ENCODE data around the gene CRACR2B.

Gene CRACR2B

DNA sequence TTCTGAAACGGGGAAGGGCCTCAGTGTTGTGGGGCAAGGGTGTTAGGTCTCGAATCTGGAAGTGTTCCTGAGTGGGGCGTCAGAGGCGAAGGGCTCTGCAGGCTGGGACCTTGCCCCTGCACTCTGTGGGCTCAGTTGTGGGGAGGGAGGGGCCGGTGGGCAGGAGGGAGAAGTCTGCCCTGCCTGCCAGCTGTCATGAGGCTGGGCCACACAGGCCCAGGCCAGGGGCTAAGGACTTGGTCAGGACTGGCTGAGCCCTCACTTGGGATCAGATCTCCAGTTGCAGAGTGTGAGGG, at the start of gene CRACR2B:
CRACR2B (plus strand) TSS at position 23 of the 296 bp plus-strand sequence. CDS start 689 bp downstream, outside the sequence.
- no peak for DNase-seq

DNA sequence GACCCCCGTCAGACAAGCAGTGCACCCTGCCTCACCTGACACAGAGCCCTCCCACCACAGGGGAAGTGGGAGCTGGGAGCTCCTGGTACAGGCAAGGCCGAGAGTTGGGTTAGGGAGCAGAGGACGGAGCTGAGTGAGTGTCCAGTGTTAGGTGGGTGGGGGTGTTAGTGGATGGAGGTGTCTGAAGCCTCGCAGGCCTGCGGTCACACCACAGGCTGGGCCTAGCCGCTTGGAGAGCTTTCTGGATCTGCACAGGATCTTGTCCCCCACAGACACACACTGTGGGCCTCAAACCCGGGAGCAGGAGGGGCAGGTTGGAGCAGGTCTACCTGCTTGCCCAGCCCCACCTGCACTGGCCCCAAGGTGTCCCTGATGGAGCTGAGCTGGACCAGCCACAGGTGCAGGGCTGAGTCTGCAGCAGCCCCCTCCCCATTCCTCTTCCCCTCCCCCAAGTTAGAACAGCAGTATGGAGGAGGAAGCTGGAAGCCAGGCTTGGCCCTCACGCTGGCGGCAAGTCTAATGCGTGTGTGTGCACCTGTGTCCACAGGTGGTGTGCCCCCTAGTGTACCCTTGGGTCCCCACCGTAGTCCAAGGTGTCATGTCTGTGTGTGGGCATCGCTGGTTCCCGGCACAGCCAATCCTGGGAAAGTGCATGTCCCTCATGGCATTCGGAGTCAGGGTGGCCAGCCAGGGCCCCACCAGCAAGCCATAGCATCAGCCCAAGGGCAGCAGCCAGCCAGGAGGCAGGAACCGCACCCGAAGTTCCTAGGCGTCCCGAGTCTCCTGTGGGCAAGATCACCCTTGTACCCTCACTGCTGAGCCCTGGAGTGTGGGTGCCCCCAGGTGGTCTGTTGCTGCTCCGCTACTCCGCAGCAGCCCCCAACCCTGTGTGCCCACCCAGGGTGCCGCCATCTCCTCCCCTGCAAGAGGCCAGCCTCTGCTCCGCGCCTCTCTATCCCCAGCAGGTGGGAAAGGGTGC, 48.5 kb upstream of the CRACR2B start:
- DNase-seq = no peak

DNA sequence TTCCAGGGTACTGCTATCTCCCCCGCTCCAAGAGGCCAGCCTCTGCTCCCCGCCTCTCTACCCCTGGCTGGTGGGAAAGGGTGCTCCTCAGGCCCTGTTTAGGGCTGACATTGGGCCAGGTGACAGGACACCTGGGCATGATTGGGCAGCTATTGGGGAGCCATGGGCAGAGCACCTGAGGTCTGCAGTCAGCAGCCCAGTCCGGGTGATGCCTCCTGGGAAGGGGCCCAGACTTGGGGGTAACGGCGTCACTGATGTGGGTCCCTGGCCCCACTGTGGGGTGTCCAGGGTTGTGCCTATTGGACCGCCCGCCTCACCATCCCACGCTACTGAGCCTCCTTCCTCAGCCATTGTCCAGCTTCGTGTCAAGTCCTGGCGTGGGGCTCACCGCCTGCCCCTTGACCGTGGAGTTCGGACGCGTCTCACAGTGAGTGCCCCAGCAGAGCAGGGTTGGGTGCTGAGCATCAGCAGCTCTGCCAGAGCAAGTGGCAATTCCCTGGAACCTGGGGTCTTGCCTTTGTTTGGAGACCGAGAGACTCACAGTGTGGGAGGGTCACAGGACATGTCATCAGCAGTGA, 47.7 kb upstream of the CRACR2B start:
- no peak for DNase-seq

DNA sequence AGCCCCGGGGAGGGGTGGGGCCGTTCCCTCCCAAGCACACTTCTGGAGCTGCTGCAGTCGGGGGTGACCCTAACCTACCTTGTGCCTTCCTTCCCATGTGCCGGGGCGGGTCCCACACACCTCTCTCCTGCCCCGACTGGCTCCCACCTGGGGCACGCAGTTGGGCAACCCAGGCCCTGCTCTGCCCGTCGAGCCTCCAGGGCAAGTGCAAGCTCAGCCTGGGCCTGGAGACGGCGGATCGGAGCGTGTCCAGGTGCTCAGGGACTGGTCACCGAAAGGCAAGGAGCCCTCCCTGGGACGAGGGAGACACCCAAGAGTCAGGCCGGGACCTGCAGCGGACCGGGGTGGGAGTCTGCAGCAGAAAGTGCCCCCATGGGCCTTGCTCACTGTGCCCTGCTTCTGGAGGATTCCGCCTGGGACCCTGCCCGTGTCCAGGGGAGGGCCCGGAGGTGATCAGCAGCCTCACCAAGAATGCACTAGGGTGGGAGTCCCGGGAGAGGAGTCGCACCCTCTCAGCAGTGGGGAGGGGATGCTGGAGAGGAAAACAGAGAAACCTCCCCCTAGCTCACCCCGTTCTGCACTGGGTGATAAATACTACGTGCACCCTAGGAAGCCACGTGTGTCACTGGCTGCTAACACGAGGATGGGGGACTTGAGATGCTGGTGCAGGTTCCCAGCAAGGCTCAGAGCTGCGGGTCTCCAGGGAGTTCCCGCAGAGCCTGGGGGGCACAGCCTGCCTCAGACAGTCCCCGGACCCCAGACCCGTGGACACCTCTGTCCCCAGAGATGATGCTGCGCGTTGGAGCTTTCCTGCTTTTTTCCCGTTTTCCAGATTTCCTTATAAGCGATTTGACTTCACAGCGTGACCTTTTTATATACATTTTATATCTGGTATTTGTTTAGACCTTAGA, 45.2 kb upstream of the CRACR2B start:
- DNase-seq = no peak

DNA sequence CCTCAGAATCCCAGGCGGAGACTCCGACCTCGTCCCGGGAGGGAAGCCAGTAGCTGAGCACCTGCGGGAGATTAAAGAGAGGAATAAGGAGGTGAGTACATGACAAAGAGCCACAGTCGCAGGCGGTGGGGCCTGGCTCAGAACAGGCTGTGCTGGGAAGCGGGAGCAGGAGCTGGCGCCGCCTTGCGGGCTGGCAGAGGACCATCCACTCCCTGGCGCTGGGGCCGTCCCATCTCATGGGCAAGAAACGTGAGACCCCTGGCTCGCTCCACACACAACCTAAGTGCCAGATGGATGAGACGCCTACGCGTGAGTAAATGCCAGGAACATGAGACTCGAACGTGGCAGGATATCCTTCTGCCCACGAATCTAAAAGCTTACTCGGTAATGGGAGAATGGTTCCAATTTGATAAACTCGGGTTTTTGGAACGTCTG, 44.1 kb upstream of the CRACR2B start:
- no peak for DNase-seq

DNA sequence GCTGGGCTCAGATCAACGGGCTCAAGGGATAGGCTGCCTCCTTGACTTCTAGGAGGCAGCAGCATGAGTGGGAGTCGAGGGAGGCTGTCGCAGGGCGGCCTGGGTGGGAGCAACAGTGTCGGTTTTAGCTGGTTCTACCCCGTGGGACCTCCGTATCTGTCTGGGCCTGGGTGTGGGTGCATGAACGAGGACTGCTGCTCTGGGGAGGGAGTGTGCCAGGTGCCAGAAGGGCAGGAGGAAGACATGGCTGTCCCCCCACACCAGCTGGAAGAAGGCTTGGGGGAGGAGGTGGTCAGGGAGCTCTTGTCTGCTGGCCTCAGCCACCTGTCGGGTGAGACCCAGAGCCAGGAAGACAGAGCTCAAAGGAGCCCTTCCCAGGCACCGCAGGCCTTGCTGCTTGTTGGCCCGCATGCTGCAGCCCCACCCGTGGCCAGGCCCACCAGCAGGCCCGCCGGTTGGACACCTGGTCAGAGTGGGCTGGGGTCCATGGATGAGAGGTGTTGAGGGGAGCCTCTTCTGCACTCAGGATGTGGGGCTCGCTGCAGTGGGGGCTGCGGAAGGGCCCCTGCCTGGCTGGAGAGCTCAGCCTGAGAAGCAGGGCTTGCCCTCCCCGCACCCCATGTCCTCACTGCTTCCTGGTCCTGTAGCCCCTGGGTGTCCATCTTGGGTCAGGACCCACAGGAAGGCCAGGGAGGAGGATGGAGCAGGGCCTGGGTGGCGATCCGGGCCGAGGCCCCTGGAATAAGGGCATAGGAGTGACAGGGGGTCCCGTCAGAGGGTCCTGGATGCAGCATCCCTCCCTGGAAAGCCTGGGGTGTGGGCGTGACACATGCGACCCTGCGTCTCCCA, 41.3 kb upstream of the CRACR2B start:
- DNase-seq = no peak

DNA sequence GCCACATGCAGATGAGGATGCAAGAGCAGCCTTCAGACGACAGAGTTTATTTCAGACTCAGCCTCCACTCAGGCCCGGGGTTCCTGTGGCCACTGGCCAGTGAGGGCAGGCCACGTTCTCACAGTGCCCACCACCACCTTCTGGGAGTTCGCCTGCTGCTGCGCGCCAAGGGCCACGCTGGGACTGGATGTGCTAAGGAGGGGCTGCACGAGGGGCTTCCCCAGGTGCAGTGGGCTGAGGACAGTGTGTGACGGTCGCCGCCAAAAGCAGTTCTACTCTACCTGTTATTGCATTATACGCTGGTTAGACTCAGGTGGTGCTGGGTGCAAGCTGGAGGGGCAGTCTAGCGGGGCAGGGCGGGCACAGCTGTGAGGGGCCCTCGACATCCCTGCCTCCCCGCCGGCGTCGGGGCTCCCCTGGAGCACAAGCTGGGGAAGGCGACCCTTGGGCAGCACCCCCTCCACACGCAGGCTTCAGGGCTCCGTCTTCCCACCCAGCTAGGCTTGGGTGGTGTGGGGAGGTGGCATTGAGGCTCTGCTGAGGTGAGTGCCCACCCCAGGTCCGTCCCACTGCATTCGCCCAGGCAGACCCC, 40.5 kb upstream of the CRACR2B start:
- DNase-seq = no peak

DNA sequence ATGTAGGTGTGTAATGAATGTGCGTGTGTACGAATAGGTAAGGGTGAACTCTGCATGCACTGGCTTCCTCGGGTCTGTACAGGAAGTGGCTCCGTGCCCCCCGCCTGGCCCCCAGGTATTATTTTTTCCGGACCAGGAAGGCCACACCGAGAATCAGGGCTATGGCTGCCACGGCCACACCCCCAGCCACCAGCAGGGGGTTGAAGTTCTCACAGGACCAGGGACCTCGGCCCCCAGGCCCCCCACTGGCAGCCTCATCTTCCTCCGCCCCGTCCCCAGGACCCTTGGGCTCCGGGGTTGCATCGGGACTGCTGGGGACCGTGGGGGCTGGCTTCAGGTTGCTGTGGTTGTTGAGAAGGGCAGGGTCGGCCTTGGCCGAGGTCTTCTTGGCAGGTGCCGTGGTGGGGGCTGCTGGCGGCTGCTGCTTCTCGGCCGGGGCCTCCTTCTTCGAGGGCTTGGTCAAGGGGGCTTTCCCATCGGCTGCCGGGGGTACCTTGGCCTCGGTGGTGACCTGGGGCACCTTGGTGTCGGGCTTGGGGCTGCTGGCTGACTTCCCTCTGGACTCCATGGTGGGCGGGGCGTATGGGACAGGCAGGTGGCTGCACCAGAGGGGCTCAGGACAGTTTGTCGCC, 39.6 kb upstream of the CRACR2B start:
- no peak for DNase-seq

DNA sequence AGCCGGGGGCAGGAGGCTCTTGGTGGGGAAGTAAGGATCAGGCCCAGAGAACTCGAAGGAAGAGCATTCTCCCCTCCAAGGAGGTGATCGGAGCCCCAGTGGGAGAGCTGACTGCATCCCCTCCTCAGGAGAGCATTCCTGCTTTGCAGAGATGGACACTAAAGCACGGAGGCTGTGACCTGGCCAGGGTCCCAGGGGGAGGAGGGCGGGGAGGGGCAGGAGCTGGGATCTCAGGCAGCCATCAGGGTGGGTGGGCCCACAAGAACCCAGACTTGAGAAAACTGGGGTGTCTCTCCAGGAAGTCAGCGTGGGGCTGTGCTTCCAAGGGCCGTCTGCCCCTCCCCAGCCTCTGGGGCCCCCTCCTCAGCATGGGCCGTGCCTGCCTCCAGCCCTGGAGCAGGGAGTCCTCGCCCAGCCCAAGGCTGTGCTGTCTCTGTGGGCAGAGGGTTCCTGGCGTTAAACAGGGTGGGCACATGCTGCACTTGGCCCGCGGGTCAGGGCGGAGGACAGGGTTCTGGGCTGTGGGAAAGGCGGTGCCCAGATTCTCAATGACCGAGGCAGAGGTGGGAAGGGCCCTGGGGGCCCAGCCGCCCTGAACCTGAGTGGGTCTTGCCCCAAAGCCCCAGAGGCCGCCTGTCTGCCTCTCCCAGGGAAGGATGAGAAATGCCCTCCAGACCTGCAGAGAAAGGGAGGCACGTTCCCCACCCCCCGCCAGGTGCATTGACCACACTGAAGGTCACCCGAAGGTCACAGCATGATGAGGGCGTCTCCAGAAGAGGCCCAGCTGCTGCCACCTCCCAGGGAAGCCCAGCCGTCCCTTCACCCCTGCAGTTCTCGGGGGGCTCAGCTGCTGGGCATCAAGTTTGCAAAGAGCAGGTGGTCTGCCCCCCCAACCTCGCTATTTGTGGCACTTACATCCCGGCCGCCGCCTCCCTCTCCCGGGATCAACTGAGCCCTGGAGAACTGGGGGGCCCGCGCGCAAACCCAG, 38.5 kb upstream of the CRACR2B start:
- no peak for DNase-seq

DNA sequence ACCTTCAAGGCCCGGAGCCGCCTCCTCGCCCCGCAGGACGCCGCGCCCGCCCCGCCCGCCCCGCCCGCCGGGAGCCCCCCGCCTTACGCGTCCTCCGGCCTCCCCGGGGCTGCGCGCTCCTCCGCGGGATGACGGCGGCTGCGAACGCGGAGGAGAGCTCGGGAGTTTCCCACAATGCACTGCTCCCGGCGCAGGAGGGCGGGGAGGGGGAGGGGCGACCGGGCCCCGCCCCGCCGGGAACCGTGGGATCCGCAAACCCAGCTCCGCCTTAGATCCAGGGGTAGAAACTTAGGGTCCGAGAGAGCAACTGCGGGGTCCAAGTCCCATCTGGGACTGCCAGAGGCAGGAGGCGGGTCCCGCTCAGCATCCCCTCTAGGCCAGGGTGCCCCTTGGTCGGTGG, 37.8 kb upstream of the CRACR2B start, which contains the start of gene CEND1:
CEND1 (minus strand) TSS at position 148 of the 400 bp plus-strand sequence. CDS start 1,514 bp downstream, outside the sequence.
- DNase-seq = no peak

DNA sequence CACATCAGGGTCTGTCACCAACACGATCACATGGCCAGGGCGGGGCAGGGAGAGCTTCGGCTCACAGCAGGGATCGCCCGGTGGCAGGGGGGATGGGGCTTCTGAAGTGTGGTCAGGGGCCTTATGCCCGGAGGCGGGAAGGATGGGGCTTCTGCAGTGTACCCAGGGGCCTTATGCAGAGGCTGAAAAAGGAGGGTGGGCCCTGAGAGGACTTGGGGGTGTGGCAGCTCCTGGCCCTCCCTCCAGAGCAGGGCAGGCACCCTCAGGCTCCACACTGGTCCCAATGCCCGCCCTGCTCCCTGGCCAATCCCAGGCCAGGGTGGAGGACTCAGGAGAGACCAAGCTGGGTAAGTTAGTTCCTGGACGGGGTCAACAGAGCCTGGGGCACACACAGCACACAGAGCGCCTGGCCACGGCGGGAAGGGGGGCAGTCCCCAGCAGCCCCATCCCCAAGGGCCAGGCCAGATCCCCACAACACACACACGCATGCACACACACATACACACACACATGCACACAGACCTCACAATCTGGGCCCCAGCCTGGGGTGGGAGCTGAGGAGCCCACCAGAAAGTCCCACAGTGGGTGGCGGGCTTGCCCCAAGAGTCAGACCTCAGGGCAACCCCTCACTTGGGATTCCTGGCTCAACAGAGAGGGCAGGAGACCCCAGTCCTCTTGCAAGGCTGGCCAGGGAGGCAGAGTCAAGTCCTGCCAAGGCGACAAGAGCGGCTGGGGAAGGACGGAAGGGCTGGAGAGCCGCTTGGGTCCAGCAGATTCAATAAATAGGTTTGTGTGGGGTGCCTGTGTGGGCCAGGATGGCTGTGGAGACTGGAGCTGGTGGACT, 36.8 kb upstream of the CRACR2B start:
- DNase-seq = no peak

DNA sequence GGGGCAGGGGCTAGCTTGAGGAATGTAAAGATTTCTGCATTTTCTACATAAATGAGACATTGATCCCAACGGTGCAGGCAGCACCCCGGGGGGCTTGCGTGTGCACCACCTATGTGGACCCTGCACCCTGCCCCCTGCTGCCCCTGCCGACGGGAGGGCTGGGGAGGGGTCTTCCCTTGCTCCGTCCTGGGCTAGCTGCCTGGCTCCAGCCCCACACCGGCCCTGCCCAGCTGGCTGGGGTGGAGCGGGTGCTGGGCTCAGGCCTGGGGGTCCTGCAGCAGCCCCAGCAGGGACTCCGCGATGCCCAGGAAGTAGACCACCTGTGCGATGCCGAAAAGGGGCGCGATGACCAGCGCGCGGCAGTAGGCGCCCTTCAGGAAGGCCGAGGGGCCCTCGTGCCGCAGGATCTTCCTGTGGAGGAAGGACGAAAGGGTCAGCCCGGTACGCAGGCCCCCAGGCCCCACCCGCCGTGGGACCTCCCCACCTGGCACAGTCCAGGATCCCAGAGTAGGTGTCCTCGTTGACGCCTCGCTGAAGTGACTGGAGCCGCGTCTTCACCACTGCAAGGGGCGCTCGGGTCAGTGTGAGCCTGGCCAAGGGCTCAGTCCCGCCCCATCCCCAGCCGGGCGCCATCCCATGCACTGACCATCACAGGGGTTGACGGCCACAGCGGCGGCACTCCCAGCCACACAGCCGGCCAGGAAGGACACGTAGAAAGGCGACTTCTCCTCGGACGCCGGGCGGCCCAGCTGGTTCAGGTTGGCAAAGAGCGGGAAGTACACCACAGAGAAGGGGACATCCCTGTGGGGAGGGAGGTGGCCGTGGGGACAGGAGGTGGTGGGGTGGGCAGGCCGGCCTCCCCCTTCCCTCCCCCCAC, 35.8 kb upstream of the CRACR2B start:
- DNase-seq = no peak

DNA sequence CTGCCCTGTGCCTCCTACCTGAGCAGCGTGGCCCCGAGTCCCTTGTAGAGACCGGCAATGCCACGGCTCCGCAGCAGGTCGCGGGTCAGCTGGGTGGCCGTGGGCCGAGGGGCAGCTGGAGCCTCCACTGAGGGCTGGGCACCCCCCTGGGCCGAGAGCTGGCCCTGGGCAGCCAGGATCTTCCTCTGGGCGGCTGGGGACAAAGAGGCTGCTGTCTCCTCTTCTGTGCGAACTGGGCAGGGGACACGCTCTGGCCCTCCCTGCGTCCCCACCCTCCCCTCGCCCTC, 35.2 kb upstream of the CRACR2B start:
- DNase-seq = no peak

DNA sequence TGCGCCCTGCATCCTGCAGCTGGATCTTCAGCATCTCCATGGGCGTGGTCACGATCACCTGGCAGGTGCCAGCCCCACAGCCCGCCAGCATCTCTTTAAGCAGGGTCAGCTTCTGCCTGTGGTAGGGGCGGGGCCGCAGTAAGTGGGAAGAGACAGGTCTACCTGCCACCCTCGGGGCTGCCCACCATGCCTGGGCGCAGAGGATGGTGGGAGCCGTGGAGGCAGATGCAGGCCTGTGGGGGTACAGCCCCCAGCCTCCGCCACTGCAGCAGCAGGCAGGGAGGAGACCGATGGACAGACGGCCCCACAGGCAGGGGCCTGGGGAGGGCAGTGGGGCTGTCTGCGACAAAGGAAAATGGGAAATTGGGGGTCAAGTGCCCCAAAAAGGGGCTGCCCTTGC, 34.8 kb upstream of the CRACR2B start:
- no peak for DNase-seq

DNA sequence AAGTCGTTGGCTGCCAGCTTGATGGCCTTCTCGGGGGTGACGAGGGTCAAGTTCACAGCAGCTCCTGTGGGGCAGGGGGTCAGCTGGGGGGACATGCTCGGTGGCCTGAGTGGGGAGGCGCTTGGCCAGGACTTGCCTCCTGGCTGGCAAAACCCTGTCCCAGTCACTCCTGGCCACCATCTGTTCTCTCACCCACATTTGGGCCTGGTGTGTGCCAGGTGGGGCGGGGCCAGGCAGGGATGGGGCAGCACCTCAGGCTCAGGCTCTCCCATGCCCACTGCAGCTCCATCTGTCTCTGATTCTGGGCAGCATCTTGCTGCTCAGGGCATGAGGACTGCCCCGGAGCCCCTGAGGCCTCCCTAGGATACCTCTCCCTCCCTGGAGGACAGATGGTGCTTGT, 34.2 kb upstream of the CRACR2B start:
- DNase-seq = no peak

DNA sequence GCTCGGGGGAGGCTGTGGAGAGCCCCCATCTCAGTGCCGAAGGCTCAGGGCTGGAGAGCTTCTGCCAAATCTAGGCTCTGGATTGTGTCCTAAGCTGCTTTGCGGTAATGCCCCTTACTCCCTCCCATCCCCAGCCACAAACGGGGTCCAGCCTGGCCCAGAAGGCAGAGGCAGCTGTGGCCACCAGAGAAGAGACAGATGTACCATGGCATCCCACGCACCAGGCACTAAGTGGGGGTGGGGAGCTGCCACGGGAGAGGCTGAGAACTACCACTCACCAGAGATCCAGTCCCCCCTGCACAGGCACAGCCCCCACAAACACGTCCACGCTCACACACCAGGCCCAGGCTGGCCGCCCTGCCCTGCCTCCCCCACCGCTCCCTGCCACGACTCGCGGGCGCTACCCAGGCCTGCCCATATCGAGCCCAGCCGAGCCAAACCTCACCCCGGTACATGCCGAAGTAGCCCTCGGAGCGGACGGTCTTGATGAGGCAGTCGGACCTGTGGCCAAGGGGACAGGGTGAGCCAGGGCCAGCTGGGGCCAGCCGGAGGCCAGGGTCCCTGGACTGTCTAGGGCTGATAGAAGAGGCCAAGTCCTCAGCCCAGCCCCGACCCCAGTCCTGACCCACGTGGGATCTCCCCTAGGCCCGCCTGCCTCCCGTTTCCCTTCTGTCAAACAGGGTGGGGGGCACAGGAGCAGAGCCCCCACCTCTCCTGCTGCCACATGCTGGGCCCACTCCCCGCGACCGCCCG, 33.5 kb upstream of the CRACR2B start:
- DNase-seq = no peak
